ENCODE data around the gene CLCNKB. TPM values are rescaled to one million over a fixed set of nuclear protein-coding genes. Genes with fewer than 3 reads are reported as not detected.

CLCNKB gene
- total and polyA plus RNA-seq, 2 of the 13 experiments (the other 11 are each of a cell fraction or from before 2014, with no cell fraction given) = 0.04 TPM; not detected in 1

- TF ChIP-seq REST (IDR thresholded peaks at IDR 0.05; ENCODE audit: borderline replicate concordance in 1 of 2, low read depth in 1 of 2, low read length in 2 of 2) = no peak
- no peak for TF ChIP-seq ZNF256 (CRISPR knock-in tag; conservative IDR thresholded peaks at IDR 0.05)
- TF ChIP-seq FOSL2 (CRISPR knock-in tag; IDR thresholded peaks at IDR 0.05) = no peak
- no peak for TF ChIP-seq PREB (CRISPR knock-in tag; IDR thresholded peaks at IDR 0.05)
These were observed 50.0 kb downstream of the CLCNKB start (continued) for GRCh38 chr1:16093611-16094010.

GRCh38 chr1:16094453-16095158 is 51.0 kb downstream of the CLCNKB start:
- Histone ChIP-seq H3K4me1 (ENCODE audit: insufficient read depth, low read length) (peaks cover 50% of the 10 kb centered on the region), H3K27me3 (ENCODE audit: control insufficient read depth in 1 of 2, insufficient read depth in 2 of 2, low read length in 2 of 2) (peaks cover 2 to 61% of the 10 kb centered on the region in 2 experiments; a peak in 4 of 5 replicates), H2AFZ (ENCODE audit: low read length) (no peak overlapping the region), H4K20me1 (ENCODE audit: insufficient read depth, low read length) (no peaks in the 10 kb centered on the region), H3K4me2 (ENCODE audit: low read depth, low read length) (no peak overlapping the region), H3K9ac (ENCODE audit: insufficient read depth, low read depth, low read length) (no peak overlapping the region), H3K9me3 (ENCODE audit: low read length) (no peaks in the 10 kb centered on the region), H3K27ac (ENCODE audit: extremely low read length, insufficient read depth, low read length) (no peak overlapping the region), H3K36me3 (replicated peaks in 1 of 2; ENCODE audit: control insufficient read depth in 1 of 2, insufficient read depth in 2 of 2, low read length in 2 of 2) (no peaks in the 10 kb centered on the region), H3K4me3 (replicated peaks in 1 of 3; ENCODE audit: insufficient read depth in 1 of 3, low read depth in 2 of 3, low read length in 3 of 3) (no peak overlapping the region), H3K79me2 (ENCODE audit: insufficient read depth, low read length) (no peaks in the 10 kb centered on the region)
- intact Hi-C loops (cut with micrococcal nuclease; ENCODE audit: unreplicated experiment) = no loop called here
- in situ Hi-C loops (cut with HindIII; ENCODE audit: extremely low pct_ligation_motif_present, low pct_unique_long_range_greater_than_20kb) = no loop called here
- CTCF ChIA-PET (ENCODE audit: low intra/inter-chr PET ratio, low total read pairs) = no interaction called here
- POLR2A ChIA-PET = no interaction called here
- 73% methylated on average over 21 of the region's 21 CpGs for WGBS (ENCODE audit: low lambda C conversion rate)
- FAIRE-seq = no peak
- no TSS peak for BruUV-seq (replicated peaks)
- no peak for DNase-seq (ENCODE audit: low spot score)
- ATAC-seq = no peak
- TF ChIP-seq MEIS1 (CRISPR knock-in tag; IDR thresholded peaks at IDR 0.05; ENCODE audit: borderline replicate concordance) = no peak
- TF ChIP-seq BCLAF1 (IDR thresholded peaks at IDR 0.05) = no peak
- peak; percentile 17; the same call in 1 of the 2 replicates for TF ChIP-seq ZMYM3 (CRISPR knock-in tag; IDR thresholded peaks at IDR 0.05)
- no peak for TF ChIP-seq FOSL2 (CRISPR knock-in tag; IDR thresholded peaks at IDR 0.05)
- no peak for TF ChIP-seq KDM6A (CRISPR knock-in tag; IDR thresholded peaks at IDR 0.05; ENCODE audit: low read depth)
- no peak for TF ChIP-seq ZNF589 (CRISPR knock-in tag; conservative IDR thresholded peaks at IDR 0.05)
- TF ChIP-seq HMGXB4 (CRISPR knock-in tag; IDR thresholded peaks at IDR 0.05; ENCODE audit: borderline replicate concordance in 1 of 2, low read depth in 1 of 2) = no peak
- no peak for TF ChIP-seq ZNF550 (CRISPR knock-in tag; IDR thresholded peaks at IDR 0.05; ENCODE audit: borderline replicate concordance)
- no peak for TF ChIP-seq ZNF124 (CRISPR knock-in tag; IDR thresholded peaks at IDR 0.05)

Measured in HepG2 (cell line).